Thoracic aorta (tissue), 2 donors: ENCODE results near the gene MEPCE. TPM values are rescaled to one million over a fixed set of nuclear protein-coding genes. Genes with fewer than 3 reads are reported as not detected.

Experiments used
- ATAC-seq: fragments of 150-250 bp; one replicate; pipeline ENCODE4 v1.8.0; 2017; ENCODE audit warnings: low read depth; ENCODE audit not compliant: insufficient number of reproducible peaks, low FRiP score
- DNase-seq: peaks from one replicate; pipeline ENCODE4 v3.0.0-alpha.2; 2020; ENCODE audit warnings: low spot score
- H3K27ac ChIP-seq, 2 donors: fragments of 200-600 bp; sonication (generic); 1 replicate in 1 of 2; 2 replicates in 1 of 2; pipeline ENCODE4 v1.5.1; 2016; ENCODE audit warnings: mild to moderate bottlenecking in 2 of 2, moderate library complexity in 2 of 2
- H3K27me3 ChIP-seq: fragments of 200-600 bp; sonication (generic); replicated peaks from 2 replicates; pipeline ENCODE4 v1.6.0; 2016; ENCODE audit warnings: mild to moderate bottlenecking; ENCODE audit not compliant: insufficient read depth
- H3K36me3 ChIP-seq: fragments of 200-600 bp; sonication (generic); one replicate; pipeline ENCODE4 v1.5.1; 2016
- H3K4me1 ChIP-seq, 2 donors: fragments of 200-600 bp; sonication (generic); 1 replicate in 1 of 2; 2 replicates in 1 of 2; pipeline versions ENCODE4 v1.5.1 to v1.6.0; 2016; ENCODE audit warnings: low read depth in 2 of 2, mild to moderate bottlenecking in 1 of 2; ENCODE audit not compliant: control insufficient read depth in 1 of 2
- H3K4me3 ChIP-seq: fragments of 200-600 bp; sonication (generic); 2 replicates; pipeline ENCODE4 v1.5.1; 2016; ENCODE audit warnings: mild to moderate bottlenecking
- H3K9me3 ChIP-seq: fragments of 200-600 bp; sonication (generic); 2 replicates; pipeline ENCODE4 v1.5.1; 2016
- total RNA-seq, 2 donors: library from RNA; depleted of rRNA; stranded (reverse); fragments of >200 nt; gene quantifications; one replicate each; pipeline versions ENCODE4 v1.1.0 to v1.2.3, GENCODE V29; 2016
- TF ChIP-seq, protein P1 (sequence below): fragments of 200-600 bp; sonication (generic); IDR thresholded peaks from one replicate; pipeline ENCODE4 v1.5.1; 2019; ENCODE audit warnings: antibody characterized with exemption

The MEPCE gene
- total RNA-seq, 2 donors from 2014 or later, result 27.2 to 27.8 TPM

DNA sequence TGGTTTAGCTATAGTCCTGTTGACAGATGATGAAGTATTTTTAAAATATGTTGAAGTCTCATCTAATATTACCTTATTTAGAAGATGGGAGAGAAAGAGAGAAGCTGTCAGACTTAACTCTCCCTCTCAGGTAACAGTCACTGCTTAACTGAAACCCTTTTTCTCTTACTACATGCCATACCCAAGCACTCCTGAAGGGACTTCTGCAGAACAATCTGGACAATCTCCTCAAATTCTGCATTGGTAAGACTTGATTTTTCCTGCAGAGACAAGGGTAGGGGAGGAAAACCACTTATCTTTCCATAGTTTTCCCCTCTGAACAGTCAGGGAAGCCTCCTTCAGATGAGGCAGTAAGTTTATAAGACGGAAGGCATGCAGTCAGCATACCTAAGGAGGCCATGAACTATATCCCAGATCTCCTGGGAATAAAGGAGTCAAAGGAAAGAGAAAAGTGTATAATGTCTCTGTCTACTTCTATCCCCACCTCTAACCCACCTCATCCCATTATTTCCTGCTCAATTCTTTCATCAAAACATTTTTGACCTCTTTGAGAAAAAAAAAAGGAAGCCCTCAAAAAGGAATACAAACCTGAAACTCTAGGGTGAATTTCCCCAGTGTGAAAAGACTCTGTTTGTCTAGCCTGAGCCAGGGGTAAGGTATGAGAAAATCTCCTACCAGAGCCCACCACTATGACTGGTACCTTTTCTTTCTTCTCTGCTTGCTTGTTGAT is 10.5 kb upstream of the MEPCE start:
- TF ChIP-seq, protein P1, sequence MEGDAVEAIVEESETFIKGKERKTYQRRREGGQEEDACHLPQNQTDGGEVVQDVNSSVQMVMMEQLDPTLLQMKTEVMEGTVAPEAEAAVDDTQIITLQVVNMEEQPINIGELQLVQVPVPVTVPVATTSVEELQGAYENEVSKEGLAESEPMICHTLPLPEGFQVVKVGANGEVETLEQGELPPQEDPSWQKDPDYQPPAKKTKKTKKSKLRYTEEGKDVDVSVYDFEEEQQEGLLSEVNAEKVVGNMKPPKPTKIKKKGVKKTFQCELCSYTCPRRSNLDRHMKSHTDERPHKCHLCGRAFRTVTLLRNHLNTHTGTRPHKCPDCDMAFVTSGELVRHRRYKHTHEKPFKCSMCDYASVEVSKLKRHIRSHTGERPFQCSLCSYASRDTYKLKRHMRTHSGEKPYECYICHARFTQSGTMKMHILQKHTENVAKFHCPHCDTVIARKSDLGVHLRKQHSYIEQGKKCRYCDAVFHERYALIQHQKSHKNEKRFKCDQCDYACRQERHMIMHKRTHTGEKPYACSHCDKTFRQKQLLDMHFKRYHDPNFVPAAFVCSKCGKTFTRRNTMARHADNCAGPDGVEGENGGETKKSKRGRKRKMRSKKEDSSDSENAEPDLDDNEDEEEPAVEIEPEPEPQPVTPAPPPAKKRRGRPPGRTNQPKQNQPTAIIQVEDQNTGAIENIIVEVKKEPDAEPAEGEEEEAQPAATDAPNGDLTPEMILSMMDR, result no peak
- ATAC-seq (no peak), DNase-seq (no peak)
- Histone ChIP-seq H3K9me3 (no peaks in the 10 kb centered on the region), H3K27me3 (no peaks in the 10 kb centered on the region), H3K4me1 (no peaks in the 10 kb centered on the region), H3K4me3 (no peak overlapping the region), H3K36me3 (no peaks in the 10 kb centered on the region), H3K27ac (no peak overlapping the region)

DNA sequence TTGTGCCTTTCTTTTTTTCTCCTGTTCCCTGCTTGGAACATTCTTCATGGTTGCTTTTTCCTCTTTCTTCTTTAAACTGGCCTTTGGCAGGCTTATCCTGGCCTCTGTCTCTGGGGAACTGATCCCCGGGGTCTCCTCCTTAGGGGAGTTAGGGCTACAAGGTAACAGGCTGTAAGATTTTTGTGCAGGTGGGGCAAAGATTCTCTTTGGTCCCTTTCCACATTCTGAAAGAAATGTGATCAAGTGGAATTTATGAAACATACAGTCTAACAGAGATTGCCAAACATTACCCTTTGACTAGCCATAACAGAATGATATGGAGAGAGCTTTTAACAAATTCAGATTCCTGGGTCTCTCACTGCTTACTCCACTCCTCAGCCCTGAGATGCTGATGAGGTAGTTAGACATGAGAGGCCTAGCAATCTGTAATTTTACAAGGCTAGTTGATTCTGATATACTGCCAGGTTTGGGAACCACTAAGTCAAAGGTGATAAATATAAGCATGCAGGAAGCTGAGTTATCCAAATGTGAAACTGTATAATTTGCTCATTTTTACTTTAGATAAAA is 9.9 kb upstream of the MEPCE start:
- H3K27ac ChIP-seq, result no peak overlapping the region
- H3K4me3 ChIP-seq, result no peak overlapping the region
- no peaks in the 10 kb centered on the region for H3K4me1 ChIP-seq
- H3K27me3 ChIP-seq, result no peaks in the 10 kb centered on the region
- ATAC-seq (no peak), DNase-seq (no peak)
- H3K9me3 ChIP-seq, result no peaks in the 10 kb centered on the region
- TF ChIP-seq, protein P1, result no peak
- H3K36me3 ChIP-seq, result no peaks in the 10 kb centered on the region

DNA sequence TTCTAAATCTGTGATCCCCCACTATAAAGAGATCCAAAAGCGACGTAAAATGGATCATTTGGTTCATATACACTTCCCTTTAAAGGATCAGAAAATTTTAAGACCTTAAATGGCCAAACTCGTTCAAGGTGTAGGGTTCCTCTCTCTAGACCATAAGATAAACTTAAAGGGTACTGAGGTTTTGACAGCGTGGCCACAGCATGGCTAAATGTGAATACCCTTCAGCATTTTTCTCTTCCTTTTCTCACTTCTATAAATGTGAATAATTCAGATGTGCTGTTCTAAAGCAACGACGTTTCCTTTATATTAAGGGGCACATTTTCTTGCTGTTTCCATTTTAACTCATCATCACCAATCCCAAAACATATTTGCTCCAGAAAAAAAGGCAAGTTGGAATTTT is 6.3 kb upstream of the MEPCE start:
- Histone ChIP-seq H3K36me3 (no peaks in the 10 kb centered on the region), H3K9me3 (no peaks in the 10 kb centered on the region), H3K27ac (no peak overlapping the region), H3K4me1 (peaks cover 5% of the 10 kb centered on the region in 2 donors), H3K27me3 (no peaks in the 10 kb centered on the region), H3K4me3 (no peak overlapping the region)
- DNase-seq (no peak), ATAC-seq (no peak)
- TF ChIP-seq, protein P1, result no peak

DNA sequence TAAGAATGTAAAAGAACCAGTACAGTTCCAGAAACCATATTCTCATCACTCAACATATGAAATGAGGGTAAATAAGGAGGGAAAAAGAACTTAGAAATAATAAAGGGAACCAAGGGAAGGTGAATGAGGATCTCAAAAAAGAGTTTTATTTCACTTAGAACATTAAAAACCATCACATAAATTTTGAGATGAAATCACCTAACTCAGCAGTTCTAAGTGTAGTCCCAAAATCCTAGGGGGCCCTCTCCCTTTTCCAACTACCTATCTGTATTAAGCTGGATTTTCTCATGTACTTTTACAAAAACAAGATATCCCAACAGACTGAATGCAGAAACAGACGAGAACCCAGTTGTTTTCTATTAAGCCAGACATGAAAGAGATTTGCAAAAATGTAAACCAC is 4.3 kb upstream of the MEPCE start:
- no peak for DNase-seq
- peaks cover 5 to 7% of the 10 kb centered on the region in 2 donors for H3K4me1 ChIP-seq

DNA sequence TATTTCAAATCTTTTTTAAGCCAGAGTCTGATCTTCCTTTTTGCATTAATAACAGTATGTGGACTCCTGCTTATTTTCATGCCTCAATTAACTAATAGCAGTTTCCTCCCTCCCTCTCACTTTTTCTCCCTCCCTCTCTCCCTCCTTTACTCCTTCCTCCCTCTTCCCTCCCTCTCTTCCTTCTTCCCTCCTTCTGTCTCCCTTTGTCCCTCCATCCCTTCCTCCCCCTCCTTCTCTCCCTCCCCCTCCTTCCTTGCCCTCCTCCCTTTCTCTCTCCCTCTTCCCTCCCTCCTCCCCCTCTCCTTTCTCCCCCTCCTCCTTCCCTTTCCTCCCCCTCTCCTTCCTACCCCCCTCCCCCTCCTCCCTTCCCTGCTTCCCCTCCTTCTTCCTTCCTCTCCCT is 3.1 kb upstream of the MEPCE start:
- Histone ChIP-seq H3K27ac (no peak overlapping the region), H3K9me3 (no peaks in the 10 kb centered on the region), H3K4me1 (peaks cover 14 to 18% of the 10 kb centered on the region in 2 donors), H3K27me3 (no peaks in the 10 kb centered on the region), H3K36me3 (peaks cover 1% of the 10 kb centered on the region), H3K4me3 (no peak overlapping the region)
- TF ChIP-seq, protein P1, result no peak
- ATAC-seq (no peak), DNase-seq (no peak)

More for the DNA sequence above, 4.3 kb upstream of the MEPCE start:
- H3K27me3 ChIP-seq, result no peaks in the 10 kb centered on the region
- H3K9me3 ChIP-seq, result no peaks in the 10 kb centered on the region
- no peak overlapping the region for H3K4me3 ChIP-seq
- H3K36me3 ChIP-seq, result no peaks in the 10 kb centered on the region
- no peak for ATAC-seq
- TF ChIP-seq, protein P1, result no peak
- no peak overlapping the region for H3K27ac ChIP-seq
